HG03469 (cell line): Measurements from ENCODE around the gene CDX2.

Experiments used
- ATAC-seq: cut with Tn5 transposase; IDR thresholded peaks from one replicate; pipeline ENCODE4 v1.9.1; 2021; ENCODE audit warnings: mild to moderate bottlenecking, moderate library complexity, moderate number of reproducible peaks; ENCODE audit not compliant: unreplicated experiment

Gene CDX2

DNA sequence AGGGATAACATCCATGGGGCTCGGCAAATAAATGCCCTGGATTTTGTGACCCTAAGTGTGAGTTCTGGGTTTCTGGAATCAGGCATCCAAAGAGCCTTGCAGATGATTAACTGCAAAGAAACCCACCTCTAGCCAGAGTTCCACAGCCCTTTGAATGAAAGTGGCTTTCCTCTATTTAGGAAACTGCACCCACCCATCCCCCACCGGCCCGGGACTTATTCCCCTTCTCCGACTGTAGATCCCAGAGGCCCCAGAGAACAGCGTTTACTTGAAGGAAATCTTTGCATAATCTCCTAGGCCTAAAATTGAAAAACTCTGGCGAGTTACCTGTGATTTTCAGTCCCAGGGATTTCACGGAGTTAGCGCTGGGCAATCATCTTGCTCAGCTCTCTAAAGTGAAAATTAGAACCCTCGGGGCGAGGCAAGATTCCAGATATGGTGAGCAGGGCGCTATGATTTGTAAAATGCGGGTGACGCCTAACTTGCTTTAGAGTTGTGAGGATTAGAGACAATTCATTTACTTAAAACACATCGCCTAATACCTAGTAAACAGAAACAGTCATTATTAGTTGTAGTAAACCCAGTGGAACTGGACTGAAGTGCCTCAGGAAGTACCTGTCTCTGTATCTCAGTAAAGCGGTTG lies 10.0 kb upstream of the CDX2 start:
- no peak for ATAC-seq

- no peak for ATAC-seq
These were observed 9.3 kb upstream of the CDX2 start for GRCh38 chr13:27978301-27978968.

DNA sequence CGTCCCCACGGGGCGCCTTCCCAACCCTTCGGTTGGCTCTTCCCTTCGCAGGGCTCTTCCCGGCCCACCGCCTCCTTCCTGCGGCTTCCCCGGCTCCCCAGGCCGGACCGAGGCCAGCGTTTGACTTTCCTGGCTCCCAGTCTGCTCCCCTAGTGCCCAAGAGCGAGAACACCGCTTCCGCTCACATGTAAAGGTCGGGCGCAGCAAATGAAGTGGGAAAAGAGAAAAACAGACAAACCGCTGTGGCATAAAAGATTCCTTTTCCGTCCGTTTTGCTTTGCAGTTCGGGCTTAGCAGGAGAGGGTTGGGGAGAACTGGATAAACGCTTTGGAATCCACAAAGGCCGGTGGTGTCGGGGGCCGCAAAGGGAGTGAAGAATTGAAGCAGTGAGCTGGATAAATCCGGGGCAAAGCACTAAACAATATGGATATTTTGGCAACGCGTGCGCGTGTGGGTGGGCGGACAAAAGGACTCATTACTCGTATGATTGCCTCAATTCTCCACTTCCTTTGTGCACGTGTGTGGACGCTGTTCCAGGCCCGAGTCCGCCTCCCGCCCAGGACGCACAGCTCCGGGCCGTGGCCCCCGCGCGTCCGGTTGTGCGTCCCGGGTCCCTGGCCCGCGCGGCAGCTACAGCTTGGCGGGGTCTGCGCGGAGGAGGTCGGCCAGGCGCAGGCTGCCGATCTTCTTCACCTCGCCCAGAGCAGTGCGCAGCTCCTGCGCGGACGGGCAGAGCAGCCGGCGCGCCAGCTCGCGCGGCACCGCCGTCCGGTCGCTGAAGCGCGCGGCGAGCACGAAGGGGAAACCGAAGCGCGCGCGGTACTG lies 8.6 kb upstream of the CDX2 start:
- no peak for ATAC-seq

DNA sequence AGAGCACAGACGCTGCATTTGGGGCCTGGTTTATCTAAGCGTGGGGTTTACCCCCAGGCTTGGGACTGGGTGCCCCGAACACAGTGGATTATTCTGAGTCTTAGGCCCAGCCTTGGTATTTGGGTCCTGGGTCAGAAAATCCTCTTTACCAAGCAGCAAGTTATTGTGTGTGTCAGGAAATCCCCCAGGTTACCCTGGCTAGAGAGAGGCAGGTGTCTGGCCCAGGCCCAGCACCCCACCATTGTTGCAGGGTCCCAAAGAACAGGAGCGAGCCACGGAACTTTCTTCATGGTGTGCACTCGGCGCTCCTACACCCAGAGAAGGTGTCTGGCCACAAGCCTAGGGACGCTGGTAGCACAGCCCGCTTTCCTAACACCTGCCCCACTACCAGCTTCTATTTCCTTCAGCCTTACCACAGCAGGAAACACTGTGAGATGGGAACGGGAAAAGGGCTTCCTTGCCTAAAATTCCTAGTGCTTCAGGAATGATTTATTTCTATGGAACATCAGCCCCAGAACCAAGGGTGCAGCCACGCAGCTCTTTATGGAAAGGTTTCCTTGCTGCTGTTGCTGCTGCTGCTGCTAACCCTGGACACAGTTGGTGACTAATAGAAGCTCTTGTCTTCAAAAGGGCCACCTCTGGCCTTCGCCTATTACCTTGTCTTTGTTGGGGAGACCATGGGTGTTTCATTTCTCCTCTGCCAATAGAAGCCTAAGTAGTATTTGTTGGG lies 7.4 kb upstream of the CDX2 start:
- no peak for ATAC-seq

- ATAC-seq = no peak
These were observed 6.6 kb upstream of the CDX2 start for GRCh38 chr13:27975564-27976361.

GRCh38 chr13:27973961-27974662 lies 5.0 kb upstream of the CDX2 start:
- no peak for ATAC-seq

DNA sequence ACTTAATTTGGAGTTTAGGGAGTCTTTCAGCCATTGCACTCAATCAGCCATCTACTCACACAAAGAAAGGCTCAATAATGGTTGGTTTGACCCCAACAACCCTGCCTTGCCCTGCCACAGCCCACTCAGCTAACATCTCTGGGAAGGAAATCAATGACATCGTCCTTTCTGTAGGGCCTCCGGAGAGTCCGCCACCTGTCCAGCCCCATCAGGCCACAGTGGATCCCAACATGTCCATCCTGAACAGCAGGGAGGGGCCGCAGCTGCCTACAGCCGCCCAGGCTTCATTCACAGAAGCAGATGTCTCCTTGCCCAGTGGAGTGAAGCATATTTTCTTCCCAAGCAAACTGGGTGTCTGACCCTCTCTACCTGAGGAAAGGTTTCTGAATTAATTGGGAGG lies 4.2 kb upstream of the CDX2 start:
- ATAC-seq = no peak

DNA sequence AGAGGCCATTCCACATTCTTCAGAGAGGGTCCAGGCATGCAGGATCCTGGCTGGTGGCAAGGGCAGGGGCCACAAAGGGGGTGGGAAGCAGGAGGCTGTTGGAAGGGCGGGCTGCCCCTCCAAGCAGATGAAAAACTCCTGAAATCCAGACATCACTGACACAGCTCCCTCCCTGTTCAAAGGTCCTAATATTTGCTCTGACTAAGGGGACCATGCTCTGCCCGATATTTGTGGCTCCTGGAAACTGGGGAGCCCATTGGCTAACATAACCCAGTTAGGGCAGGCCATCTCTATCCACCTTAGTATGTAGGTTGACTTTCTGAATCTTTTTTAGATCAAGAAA lies 3.3 kb upstream of the CDX2 start:
- ATAC-seq = no peak

DNA sequence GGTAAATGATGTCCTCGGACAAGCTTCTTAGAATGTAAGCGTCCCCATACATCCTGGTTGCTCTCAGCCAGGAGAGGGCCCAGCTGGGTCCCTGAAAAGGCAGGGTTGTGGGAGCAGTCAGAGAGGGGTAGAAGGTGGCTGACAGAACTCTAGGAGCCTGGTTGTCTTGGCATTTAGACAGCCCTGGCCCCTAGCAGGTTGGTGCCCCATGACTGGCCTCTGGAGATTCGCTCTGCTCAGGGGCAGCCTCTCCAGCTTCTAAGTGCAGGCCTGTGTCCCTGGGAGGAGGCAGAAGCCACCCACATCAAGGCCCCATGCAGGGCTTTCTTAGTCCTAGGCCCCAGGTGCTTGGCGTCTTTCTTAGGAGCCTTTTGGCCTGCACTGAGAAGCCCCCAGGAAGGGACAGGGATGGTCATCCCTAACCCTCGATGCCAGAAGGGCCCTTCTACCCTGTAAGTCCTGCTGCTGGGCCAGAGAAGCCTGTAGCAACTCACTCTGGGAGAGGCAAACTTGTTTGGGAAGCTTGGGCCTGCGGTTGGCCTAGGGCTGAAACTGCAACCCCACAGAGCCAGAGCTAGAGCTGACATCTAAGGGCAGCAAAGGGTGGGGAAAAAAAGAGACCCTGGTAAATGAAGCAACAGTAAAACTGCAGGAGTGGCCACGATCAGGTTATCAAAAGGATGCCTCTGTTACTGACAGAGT lies 2.8 kb upstream of the CDX2 start:
- no peak for ATAC-seq

GRCh38 chr13:27971236-27971645 lies 2.1 kb upstream of the CDX2 start:
- no peak for ATAC-seq

- ATAC-seq = no peak
These were observed 1.5 kb upstream of the CDX2 start for GRCh38 chr13:27970382-27971235.

GRCh38 chr13:27969866-27970229 lies 733 bp upstream of the CDX2 start:
- no peak for ATAC-seq

- no peak for ATAC-seq
These were observed 616 bp downstream of the CDX2 start for GRCh38 chr13:27968316-27969081.

DNA sequence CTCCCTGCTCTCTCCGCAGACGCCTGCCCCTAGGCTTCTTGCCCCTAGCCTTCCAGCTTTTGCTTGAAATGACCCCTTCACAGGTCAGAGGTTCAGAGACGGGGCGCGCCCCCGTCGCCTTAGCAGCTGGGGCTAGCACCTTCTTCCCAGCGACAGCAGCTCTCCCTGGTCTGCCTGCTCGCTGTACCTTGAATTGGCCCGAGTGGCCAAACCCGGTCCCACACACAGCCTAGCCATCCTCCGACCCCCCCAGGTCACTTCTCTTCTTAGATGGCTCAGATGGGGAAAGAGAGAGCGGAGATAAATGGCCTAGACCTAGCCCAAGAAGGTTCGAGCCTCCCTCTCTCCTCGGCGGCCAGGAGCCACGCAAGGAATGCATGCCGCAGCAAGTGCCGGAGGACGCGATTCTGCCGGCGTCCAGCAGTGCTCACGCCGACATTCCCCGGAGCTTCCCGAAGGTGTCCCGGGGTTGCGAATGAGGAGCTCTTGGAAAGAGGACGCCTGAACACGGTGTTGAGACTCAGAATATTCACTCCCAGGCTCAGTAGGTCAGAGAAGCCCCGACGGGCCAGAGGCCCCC lies 1.3 kb downstream of the CDX2 start:
- ATAC-seq = no peak

- ATAC-seq = no peak
These were observed 1.8 kb downstream of the CDX2 start for GRCh38 chr13:27967203-27967735.

GRCh38 chr13:27966641-27967202 lies 2.4 kb downstream of the CDX2 start:
- no peak for ATAC-seq
